ENCODE results near the gene IVD.

IVD gene

DNA sequence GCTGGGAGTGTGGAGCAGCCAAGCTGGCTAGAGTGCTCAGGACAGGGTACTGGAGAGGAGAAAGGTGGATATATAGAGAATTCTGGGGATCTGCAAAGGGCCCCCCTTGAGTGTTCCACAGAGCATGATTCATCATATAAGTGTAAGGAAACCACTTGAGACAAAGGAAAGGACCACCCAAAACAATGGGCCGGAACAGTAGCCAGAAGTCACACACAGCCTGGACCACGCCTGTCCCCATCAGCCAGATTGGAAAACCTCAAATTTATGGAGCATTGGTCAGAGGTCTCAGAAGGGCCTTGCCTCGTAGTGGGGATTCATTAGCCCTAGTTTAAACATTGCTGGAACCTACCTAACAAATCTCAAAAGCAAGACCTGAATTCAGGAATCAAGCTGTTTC, 28.0 kb upstream of the IVD start:
- no peak for DNase-seq (ENCODE audit: low read depth in 2 of 2)

DNA sequence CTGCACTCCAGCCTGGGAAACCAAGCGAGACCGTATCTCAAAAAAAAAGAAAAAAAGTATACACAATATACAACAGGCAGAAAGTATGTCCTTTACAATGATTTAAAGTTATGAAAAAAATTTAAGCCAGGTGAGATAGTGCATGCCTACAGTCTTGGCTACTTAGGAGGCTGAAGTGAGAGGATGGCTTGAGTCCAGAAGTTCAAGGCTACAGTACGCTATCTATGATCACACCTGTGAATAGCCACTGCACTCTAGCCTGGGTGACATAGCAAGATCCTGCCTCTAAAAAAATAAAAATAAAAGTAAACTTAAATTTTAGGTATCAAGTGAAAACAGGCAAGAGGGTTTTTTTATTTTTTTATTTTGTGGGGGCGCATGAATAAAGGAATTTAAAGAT, 26.2 kb upstream of the IVD start:
- DNase-seq (ENCODE audit: low read depth in 2 of 2), result no peak

DNA sequence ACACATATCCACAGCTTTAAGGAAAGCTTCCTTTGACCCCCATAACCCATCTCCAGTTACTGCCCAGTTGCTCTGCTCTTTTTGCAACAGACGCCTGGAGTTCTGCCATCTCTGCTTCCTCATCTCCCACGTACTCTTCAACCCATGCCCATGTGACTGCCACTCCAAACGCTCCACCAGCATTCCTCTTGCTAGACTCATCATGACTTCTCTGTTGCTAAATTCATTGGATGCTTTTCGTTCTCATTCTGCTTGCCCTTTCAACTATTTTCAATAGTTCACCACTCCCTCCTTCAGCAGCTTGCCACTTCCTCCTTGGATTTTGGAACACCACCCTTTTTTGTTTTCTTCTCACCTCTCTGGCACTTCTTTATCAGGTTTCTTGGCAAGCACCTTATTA, 25.7 kb upstream of the IVD start:
- peak; percentile 71 to 73 for DNase-seq (ENCODE audit: low read depth in 2 of 2)

DNA sequence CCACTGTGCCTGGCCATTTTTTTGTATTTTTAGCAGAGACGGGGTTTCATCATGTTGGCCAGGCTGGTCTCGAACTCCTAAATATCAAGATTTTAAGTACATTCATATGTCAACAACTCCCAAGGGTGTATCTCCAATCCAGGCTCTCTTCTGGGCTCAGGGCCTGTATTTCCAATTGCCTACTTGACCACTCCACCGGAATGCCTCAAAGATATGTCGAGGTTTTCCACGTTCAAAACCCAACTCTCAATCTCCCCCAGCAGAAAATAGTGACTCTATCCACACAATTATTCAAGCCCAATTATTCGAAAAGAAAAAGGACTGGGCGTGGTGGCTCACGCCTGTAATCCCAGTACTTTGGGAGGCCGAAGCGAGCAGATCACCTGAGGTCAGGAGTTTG, 25.0 kb upstream of the IVD start:
- DNase-seq (ENCODE audit: low read depth in 2 of 2), result no peak

DNA sequence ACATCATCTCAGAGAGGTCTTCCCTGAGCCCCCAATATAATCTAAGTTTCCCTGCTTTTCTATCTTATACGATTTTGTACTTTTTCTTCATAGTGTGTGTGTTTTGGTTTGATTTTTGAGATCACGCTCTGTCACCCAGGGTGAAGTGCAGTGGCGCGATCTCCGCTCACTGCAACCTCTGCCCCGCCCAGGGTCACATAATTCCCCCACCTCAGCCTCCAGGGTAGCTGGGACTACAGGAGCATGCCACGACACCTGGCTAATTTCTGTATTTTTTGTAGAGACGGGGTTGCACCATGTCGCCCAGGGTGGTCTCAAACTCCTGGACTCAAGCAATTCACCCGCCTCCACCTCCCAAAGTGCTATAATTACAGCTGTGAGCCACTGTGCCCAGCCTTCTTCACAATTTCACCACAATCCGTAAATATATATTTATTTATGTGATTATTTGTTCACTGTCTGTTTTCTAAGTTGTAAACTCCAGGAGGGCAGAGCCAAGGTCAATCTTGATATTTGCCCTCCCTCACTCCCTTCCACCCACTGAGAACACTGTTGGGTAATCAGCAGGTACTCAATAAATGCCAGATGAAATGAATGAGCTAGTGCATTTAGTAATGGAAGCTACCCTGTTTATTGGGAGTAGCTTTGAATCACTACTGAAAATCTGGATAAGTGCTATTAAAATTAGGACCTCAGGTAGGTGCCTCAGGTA, 23.6 kb upstream of the IVD start:
- DNase-seq (ENCODE audit: low read depth in 2 of 2), result no peak

DNA sequence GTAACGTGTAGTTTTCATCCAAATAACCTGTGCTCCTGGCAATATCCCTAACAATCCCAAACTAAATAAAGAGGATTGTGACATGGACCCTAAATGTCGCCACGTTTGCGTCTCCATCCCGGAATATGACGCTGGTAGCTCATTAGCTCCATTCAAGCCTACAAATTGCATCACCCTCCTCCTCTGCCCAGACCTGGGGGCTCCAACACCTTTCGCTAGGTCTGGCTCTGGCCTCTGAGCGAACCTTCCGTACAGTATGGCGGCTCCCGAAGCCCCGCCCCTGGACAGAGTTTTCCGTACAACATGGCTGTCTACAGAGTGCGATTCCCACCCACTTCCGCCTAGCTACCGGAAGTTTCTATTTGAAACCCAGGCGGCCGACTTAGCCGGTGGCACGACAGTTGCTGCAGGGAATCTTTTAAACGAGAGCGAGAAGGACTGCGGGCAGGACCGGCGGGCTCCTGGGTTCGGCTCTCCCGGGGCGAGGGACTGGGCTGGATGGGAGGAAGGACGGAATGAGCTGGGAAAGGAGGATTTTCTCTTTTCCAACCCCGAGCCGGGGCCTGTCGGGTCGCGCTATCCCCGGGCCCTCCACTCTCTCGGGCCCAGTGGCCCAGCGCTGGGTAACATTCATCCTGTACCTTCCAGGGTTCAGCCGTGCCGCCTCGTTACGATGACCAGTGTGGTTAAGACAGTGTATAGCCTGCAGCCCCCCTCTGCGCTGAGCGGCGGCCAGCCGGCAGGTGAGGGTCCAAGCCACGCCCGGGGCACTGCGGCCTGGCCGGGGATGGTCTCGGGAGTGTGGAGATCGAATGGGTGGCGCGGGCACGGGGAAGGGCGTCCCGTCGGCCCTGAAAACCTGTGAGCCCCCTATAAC, 22.8 kb upstream of the IVD start, which contains the start of gene KNSTRN:
Gene KNSTRN, plus strand, starts transcription at position 142 of the 877 bp plus-strand sequence. Its CDS starts 115 bp downstream, at position 257.
- peak; percentile 81 to 84 for DNase-seq (ENCODE audit: low read depth in 2 of 2)

DNA sequence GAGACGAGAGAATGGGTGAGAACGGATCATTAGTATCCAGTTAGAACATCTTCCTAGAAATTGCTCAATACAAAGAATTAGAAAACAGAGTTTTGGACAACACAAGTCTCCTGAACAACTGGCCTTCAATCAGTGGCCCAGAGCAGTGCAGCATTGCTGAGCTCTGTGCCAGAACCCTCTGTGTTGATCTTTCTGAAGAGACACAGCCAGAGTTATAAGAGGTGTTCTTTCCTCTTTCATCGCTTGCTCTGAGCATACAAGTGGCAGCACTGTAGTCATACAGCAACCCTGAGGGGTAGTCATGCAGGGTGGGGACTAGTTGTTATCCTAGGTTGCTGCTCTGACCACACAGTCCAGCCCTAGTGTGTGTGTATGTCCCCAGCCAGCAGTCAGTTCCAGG, 19.1 kb upstream of the IVD start:
- DNase-seq (ENCODE audit: low read depth in 2 of 2), result no peak

DNA sequence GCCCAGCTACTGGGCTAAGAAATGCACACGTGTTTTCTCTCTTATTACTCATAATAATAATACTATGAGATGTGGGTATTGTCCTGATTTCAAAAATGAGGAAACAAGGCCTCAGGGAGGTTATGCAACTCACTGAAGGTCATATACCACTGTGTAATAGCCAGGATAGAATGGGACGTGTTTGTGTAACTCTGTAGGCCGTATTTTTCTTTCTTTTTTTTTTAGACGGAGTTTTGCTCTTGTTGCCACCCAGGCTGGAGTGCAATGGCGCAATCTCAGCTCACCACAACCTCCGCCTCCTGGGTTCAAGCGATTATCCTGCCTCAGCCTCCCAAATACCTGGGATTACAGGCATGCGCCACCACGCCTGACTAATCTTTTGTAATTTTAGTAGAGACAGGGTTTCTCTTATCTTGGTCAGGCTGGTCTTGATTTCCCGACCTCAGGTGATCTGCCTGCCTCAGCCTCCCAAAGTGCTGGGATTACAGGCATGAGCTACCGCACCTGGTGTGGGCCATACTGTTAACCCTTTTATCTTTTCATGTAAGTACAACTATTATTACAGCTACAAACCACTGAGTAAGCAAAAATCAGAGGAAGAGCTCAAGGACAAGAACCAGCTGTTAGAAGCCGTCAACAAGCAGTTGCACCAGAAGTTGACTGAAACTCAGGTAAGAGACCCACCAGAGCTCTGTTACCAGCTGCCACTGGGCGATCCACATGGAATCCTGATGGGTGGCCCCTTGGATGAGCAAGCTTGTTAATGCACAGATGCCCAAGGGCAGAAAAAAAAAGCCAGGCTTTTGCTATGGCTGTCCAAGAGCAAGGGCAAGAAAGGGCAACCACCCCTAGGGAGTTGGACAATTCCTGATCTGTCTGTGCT, 16.4 kb upstream of the IVD start:
- DNase-seq (ENCODE audit: low read depth in 2 of 2), result no peak

DNA sequence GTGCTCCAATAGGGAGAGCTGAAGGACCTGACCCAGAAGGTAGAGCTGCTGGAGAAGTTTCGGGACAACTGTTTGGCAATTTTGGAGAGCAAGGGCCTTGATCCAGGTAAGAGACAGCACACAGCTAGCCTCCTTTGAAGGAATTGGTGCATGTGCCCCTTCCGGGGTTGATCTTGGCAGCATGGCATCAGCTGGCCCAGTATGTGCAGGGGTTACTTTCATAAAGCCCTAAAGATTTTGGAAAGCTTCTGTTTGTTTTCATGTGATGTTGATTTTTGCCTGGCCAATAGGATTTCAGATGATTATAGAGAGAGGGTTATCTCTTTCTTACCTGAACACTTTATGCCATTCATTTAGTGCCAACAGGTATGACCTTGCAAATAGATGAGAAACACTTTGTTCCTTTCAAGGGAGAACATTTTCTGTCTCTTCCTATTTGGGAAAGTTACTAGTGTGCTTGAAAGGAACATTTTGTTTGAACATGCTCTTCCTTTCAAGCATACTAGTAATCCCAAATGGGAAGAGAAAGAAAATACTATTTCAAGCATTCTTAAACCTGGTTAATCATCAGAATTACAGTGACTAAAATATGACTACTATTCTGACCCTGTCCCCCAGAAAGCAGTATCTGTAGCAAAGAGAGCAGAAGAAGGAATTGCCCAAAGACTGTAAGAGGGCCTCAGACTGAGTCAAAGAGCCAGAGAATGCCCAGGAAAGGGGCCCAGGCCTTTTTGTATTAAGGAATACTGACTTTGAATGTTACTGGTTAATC, 15.6 kb upstream of the IVD start:
- no peak for DNase-seq (ENCODE audit: low read depth in 2 of 2)

DNA sequence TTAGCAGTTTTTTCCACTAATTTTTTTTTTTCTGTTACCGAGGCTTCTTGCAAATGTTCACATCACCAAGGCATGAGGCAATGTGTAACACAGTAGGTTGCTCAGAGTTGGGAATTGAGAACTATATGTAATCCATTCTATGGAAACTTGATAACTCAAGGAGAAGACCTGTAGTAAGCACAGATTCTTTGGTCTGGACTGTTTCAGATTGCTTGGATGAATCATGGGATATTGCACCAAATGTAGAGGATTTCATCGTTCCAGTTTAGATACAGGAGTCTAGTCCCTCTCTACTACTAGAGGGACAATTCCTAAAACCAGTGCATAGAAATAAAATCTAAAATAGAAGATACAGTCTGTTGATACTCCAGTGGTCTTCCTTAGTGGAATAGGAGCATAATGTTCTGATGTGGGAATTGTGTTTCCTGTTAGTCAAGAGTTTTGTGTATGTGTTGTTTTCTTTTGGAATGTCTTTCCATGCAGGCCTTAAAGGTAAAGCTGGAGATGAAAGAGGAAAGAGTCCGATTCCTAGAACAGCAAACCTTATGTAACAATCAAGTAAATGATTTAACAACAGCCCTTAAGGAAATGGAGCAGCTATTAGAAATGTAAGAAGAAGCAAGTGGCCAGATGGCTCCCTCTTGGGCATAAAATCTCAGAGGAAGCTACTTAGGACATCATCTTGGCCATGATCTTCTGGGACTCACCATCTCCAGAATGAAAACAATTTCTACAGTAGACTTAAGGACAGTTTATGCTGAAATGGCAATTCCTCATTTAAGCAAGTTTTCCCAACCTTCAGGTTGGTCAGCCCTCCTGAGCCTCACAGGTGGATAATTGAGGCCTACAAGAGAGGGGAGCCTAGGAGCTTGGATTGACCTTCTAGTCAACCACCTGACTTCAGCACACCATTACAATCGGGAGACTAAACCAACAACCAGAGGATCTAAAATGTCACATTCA, 12.3 kb upstream of the IVD start:
- DNase-seq (ENCODE audit: low read depth in 2 of 2), result peak in 1 of 2 experiments; percentile 7

DNA sequence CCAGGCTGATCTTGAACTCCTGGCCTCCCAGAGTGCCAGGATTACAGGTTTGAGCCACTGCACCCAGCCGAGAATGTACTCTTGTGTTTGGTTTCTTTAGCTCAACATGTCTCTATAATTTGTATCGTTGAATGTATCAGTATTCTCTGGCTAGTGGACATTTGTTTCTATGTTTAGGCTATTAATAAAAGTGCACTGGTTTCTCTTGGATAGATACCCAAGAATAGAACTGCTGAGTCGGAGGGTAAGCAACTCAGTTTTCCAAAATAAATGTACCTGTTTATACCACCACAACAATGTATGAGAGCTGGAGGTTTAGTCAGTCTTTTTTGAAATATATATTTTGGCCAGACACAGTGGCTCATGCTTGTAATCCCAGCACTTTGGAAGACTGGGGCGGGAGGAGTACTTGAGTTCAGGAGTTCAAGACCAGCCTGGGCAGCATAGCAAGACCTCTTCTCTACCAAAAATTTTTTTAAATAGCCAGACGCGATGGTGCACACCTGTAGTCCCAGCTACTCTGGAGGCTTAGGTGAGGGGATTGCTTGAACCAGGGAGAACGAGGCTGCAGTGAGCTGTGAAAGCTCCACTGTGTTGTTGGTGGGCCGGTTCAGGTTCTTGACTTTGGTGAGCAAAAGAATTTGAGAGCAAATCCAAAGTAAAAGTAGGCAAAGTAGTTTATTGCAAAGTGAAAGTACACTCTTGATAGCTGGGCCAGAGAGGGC, 7.7 kb upstream of the IVD start:
- DNase-seq (ENCODE audit: low read depth in 2 of 2), result no peak

DNA sequence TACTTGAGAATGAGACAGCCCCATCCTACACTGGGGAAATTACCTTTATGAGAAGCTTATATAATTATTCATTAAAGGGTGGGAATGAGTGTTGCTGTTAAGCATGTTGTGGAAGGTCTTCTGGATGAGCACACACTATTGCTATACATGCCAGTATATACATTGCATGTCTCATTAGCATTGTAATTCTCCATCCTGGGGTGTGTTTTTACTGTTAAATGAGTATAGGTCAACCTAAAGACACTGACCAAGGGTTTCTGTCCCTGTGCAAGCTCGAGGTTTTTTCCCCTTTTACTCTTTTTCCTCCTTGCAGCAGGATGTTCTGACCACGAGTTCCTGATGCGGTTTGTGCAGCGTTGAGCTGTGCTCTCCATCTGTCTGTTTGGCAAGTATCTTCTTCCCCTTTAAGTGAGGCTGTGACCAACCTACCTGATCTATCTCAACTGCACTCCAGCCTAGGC, 7.2 kb upstream of the IVD start:
- no peak for DNase-seq (ENCODE audit: low read depth in 2 of 2)

DNA sequence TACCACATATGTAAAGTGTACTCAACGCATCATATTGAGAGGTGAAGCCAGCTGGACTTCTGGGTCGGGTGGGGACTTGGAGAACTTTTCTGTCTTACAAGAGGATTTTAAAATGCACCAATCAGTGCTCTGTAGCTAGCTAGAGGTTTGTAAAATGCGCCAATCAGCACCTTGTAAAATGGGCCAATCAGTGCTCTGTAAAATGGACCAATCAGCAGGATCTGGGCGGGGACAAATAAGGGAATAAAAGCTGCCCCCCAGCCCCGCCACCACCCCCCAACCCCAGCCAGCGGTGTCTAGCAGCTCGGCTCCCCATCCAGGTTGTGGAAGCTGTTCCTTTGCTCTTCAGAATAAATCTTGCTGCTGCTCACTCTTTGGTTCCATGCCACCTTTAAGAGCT, 6.2 kb upstream of the IVD start:
- no peak for DNase-seq (ENCODE audit: low read depth in 2 of 2)

DNA sequence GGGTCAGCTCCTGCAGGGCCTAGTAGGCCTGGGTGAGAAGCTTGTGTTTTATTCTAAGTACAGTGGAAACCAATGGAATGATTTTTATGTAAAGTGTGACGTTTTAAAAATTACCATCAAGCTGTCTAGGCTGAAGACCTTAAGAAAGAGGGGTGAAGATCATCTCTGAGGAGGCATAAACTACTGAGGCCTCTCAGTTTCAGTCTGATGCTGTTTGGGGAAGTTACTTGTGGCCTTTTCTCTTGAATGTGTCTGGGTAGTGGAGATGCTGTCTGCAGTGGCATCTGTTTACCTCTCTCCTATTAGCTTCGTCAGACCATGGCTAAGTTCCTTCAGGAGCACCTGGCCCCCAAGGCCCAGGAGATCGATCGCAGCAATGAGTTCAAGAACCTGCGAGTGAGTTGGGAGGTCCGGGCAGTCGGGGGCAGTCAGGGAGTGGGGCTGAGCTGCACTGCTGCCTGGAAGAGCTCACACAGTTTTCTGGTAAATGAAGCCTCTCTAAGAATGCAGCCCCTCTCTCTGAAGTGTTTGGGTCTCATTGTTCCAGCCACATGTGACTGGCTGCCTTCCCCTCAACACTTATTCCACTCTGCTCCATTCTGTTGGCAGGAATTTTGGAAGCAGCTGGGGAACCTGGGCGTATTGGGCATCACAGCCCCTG, 1.9 kb downstream of the IVD start:
- DNase-seq (ENCODE audit: low read depth in 2 of 2), result no peak

DNA sequence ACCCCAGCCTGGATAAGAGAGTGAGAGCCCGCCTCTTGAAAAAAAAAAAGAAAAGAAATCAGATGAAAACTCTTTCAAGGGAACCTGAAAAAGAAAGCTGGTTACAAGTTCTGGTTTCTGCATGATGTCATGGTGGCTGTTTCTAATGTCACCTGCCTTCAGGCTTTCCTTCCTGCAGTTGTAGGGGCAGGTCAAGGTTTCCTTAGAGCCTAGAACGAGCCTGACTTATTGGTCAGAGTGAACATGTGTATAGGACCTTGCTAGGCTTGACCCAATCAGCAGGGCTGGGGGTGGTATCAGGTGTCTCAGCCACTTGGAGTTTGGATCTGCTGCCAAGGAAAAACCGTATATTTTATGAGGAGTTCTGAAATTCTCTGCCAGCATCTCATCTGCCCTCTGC, 3.8 kb downstream of the IVD start:
- no peak for DNase-seq (ENCODE audit: low read depth in 2 of 2)

DNA sequence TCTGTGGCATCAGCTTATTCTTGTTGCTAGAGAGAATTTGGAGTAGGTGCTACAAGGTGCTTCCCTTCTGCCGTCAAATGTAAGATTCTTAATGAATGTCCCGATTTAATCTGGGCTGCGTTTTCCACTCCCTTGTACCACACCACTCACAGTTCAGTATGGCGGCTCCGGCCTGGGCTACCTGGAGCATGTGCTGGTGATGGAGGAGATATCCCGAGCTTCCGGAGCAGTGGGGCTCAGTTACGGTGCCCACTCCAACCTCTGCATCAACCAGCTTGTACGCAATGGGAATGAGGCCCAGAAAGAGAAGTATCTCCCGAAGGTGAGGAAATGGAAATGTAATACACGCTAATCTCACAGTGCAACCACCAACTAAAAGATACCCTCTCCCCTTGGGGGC, 4.9 kb downstream of the IVD start:
- DNase-seq (ENCODE audit: low read depth in 2 of 2), result no peak

DNA sequence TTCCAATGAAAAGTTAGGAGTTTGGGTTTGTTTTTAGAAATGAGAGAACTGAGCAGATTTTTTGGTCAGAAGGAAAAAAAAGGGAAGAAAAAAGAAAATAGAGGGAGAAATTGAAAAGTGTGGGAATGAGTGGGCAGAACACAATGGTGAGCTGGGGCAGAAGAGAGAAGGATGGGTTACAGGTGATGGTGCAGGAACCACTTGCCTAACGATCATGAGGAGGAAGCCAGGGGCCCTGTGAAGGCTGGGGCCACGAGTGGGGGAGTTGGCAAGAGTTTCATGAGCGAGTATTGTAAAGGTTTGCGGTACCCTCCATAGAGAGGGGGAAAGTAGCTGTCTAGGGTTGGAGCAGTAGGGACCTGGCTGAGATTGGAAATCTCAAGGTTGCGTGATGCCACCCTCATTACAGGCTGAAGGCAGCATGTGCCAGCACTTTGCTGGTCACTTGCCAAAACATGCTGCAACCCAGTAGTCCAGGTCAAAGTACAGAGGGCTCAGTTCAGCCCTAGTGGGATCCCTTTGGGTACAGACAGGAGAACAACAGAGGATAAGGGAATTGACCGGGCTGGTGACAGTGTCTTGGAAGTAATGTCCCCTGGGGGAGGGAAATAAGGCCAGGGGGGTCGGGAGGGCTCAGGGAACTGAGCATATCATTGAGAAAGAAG, 6.6 kb downstream of the IVD start:
- no peak for DNase-seq (ENCODE audit: low read depth in 2 of 2)

DNA sequence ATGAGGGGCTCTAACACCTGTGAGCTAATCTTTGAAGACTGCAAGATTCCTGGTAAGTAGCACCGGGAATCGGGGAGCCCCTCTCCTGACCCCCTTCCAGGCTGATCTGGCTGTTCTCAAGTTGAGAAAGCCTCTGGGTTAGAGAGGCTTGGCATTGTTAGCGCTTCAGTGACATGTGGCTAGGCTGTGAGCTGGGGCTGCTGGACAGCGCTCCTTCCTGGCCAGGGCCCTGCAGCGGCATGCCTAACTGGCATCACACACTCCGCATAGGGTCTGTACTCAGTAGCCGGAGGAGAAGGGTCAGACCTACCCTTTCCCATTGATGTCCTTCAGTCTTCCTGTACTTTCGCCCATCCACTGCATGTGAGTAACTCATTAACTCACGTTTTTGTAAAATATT, 7.4 kb downstream of the IVD start:
- DNase-seq (ENCODE audit: low read depth in 2 of 2), result no peak

Data from fibroblast of skin of left quadriceps (primary cell).